HepG2 (cell line): ENCODE data around the gene ADAR.

Experiments used
- AGO2 ChIP-seq: fragments of 200-400 bp; formaldehyde crosslinking; optimal IDR thresholded peaks from 2 replicates; pipeline ENCODE3; 2017; ENCODE audit warnings: mild to moderate bottlenecking, low read depth, low read length, moderate library complexity
- CHD2 ChIP-seq: IDR thresholded peaks from 2 replicates; pipeline ENCODE4 v1.6.1; 2011; ENCODE audit warnings: low read depth, low read length, improper control_type of control experiment
- CHD4 ChIP-seq: fragments of 200-600 bp; sonication (generic); IDR thresholded peaks from 2 replicates; pipeline ENCODE4 v1.7.0; 2017; ENCODE audit warnings: mild to moderate bottlenecking, low read length, borderline replicate concordance
- FOXK2 ChIP-seq: fragments of 450-650 bp; IDR thresholded peaks from 2 replicates; pipeline ENCODE4 v1.6.1; 2016
- GABPA ChIP-seq, 2 experiments: IDR thresholded peaks; 2 replicates each; pipeline ENCODE4 v1.6.1; 2011 to 2016; ENCODE audit warnings: low read depth in 2 of 2, low read length in 1 of 2, missing biosample characterization in 1 of 2, missing genetic modification characterization in 1 of 2
- MAFF ChIP-seq: IDR thresholded peaks from 2 replicates; pipeline ENCODE4 v1.6.1; 2011; ENCODE audit warnings: low read depth, low read length, improper control_type of control experiment
- NR2F1 ChIP-seq, 2 experiments: fragments of 450-650 bp in 1 of 2; formaldehyde crosslinking in 1 of 2; IDR thresholded peaks; 2 replicates each; pipeline versions ENCODE4 v1.5.0 to v1.6.1; 2016 to 2020; ENCODE audit warnings: mild to moderate bottlenecking in 1 of 2, missing compliant biosample characterization in 1 of 2, missing genetic modification reagents in 1 of 2, moderate library complexity in 1 of 2
- SOX6 ChIP-seq, 2 experiments: fragments of 450-650 bp in 1 of 2; sonication (generic) in 1 of 2; formaldehyde crosslinking in 1 of 2; IDR thresholded peaks; 2 replicates each; pipeline versions ENCODE4 v1.4.0 to v1.6.1; 2017 to 2020; ENCODE audit warnings: antibody characterized with exemption in 1 of 2, mild to moderate bottlenecking in 1 of 2, missing genetic modification reagents in 1 of 2
- YY1 ChIP-seq: IDR thresholded peaks from 2 replicates; pipeline ENCODE4 v1.6.1; 2011; ENCODE audit warnings: low read length, low read depth, moderate library complexity, mild to moderate bottlenecking; ENCODE audit not compliant: insufficient read depth, insufficient replicate concordance
- ZNF556 ChIP-seq: sonication (generic); formaldehyde crosslinking; IDR thresholded peaks from 2 replicates; pipeline ENCODE4 v1.4.0; 2020; ENCODE audit warnings: mild to moderate bottlenecking, missing genetic modification reagents, borderline replicate concordance
- ZNF567 ChIP-seq: sonication (generic); formaldehyde crosslinking; IDR thresholded peaks from 2 replicates; pipeline ENCODE4 v1.8.1; 2023; ENCODE audit warnings: mild to moderate bottlenecking, missing genetic modification reagents, borderline replicate concordance
- TF ChIP-seq, protein P1 (sequence below): sonication (generic); formaldehyde crosslinking; IDR thresholded peaks from 2 replicates; pipeline ENCODE4 v1.5.0; 2020; ENCODE audit warnings: mild to moderate bottlenecking, missing genetic modification reagents, moderate library complexity
- TF ChIP-seq, protein P2 (sequence below): IDR thresholded peaks from 2 replicates; pipeline ENCODE4 v1.6.1; 2012; ENCODE audit warnings: low read length, improper control_type of control experiment

DNA sequence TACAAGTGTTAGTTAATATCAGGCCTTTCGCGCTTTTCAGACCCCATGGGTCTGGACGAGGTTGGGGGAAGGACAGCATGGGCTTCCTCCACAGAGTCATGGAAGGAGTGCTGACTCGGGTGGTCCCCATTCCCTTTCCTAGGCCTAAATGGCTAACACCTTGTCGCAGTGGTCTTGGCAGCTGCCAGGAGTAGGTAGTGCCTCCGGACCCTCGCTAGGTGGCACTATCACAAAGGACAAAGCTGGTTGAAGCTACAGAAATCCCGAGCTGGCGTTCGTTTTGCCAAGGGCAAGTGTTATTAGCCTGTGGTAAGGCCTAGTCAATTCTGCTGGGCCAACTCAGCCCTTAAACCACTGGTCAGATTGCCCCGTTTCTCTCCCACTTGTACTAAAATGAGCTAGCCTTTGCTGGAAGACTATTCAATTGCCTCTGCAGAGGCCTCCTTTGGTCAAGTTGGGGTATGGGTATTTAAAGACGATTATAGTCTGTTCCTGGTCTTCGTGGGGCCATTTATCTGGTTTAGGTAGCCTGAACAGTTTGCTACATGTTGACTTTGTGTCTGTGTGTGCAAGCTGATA is 48.4 kb downstream of the ADAR start:
- TF ChIP-seq CHD2 (no peak), ZNF556 (no peak), SOX6 (IDR thresholded peaks at IDR 0.05) (no peak), SOX6 (CRISPR knock-in tag; IDR thresholded peaks at IDR 0.05) (no peak), GABPA (IDR thresholded peaks at IDR 0.05; ENCODE audit: low read depth, low read length) (no peak), GABPA (CRISPR knock-in tag; IDR thresholded peaks at IDR 0.05; ENCODE audit: low read depth) (peak; percentile 39; the same call in 1 of the 2 replicates), ZNF567 (no peak), MAFF (no peak), NR2F1 (CRISPR knock-in tag; IDR thresholded peaks at IDR 0.05) (no peak), YY1 (no peak), CHD4 (no peak; the same call in 1 of the 2 replicates), FOXK2 (no peak), AGO2 (no peak)
- TF ChIP-seq, protein P1, sequence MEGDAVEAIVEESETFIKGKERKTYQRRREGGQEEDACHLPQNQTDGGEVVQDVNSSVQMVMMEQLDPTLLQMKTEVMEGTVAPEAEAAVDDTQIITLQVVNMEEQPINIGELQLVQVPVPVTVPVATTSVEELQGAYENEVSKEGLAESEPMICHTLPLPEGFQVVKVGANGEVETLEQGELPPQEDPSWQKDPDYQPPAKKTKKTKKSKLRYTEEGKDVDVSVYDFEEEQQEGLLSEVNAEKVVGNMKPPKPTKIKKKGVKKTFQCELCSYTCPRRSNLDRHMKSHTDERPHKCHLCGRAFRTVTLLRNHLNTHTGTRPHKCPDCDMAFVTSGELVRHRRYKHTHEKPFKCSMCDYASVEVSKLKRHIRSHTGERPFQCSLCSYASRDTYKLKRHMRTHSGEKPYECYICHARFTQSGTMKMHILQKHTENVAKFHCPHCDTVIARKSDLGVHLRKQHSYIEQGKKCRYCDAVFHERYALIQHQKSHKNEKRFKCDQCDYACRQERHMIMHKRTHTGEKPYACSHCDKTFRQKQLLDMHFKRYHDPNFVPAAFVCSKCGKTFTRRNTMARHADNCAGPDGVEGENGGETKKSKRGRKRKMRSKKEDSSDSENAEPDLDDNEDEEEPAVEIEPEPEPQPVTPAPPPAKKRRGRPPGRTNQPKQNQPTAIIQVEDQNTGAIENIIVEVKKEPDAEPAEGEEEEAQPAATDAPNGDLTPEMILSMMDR (CRISPR knock-in tag), result peak; percentile 96
- TF ChIP-seq, protein P2, sequence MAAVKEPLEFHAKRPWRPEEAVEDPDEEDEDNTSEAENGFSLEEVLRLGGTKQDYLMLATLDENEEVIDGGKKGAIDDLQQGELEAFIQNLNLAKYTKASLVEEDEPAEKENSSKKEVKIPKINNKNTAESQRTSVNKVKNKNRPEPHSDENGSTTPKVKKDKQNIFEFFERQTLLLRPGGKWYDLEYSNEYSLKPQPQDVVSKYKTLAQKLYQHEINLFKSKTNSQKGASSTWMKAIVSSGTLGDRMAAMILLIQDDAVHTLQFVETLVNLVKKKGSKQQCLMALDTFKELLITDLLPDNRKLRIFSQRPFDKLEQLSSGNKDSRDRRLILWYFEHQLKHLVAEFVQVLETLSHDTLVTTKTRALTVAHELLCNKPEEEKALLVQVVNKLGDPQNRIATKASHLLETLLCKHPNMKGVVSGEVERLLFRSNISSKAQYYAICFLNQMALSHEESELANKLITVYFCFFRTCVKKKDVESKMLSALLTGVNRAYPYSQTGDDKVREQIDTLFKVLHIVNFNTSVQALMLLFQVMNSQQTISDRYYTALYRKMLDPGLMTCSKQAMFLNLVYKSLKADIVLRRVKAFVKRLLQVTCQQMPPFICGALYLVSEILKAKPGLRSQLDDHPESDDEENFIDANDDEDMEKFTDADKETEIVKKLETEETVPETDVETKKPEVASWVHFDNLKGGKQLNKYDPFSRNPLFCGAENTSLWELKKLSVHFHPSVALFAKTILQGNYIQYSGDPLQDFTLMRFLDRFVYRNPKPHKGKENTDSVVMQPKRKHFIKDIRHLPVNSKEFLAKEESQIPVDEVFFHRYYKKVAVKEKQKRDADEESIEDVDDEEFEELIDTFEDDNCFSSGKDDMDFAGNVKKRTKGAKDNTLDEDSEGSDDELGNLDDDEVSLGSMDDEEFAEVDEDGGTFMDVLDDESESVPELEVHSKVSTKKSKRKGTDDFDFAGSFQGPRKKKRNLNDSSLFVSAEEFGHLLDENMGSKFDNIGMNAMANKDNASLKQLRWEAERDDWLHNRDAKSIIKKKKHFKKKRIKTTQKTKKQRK, result no peak
